HepG2 (cell line): ENCODE data around the gene LSMEM2. TPM values are rescaled to one million over a fixed set of nuclear protein-coding genes. Genes with fewer than 3 reads are reported as not detected.

Experiments
- AGO2 ChIP-seq: fragments of 200-400 bp; formaldehyde crosslinking; optimal IDR thresholded peaks from 2 replicates; pipeline ENCODE3; 2017; ENCODE audit warnings: mild to moderate bottlenecking, low read depth, low read length, moderate library complexity
- ERF ChIP-seq: IDR thresholded peaks from 2 replicates; pipeline ENCODE4 v1.6.1; 2018; ENCODE audit warnings: missing biosample characterization, missing genetic modification reagents
- GATA4 ChIP-seq: sonication (generic); IDR thresholded peaks from 2 replicates; pipeline ENCODE4 v1.6.1; 2016; ENCODE audit warnings: antibody characterized with exemption, low read depth, borderline replicate concordance
- KDM1A ChIP-seq: IDR thresholded peaks from 2 replicates; pipeline ENCODE4 v1.6.1; 2016; ENCODE audit warnings: missing compliant biosample characterization
- RARG ChIP-seq: sonication (generic); formaldehyde crosslinking; IDR thresholded peaks from 2 replicates; pipeline ENCODE4 v1.4.0; 2020; ENCODE audit warnings: low read depth, mild to moderate bottlenecking, missing genetic modification reagents
- SETDB1 ChIP-seq: sonication (generic); formaldehyde crosslinking; IDR thresholded peaks from 2 replicates; pipeline ENCODE4 v1.5.1; 2020; ENCODE audit warnings: missing genetic modification reagents, mild to moderate bottlenecking, borderline replicate concordance
- U2AF2 ChIP-seq: fragments of 200-400 bp; formaldehyde crosslinking; IDR thresholded peaks from 2 replicates; pipeline ENCODE4 v1.6.1; 2017; ENCODE audit warnings: low read depth, mild to moderate bottlenecking, low read length
- ZNF335 ChIP-seq: sonication (generic); formaldehyde crosslinking; IDR thresholded peaks from 2 replicates; pipeline ENCODE4 v1.4.0; 2020; ENCODE audit warnings: missing genetic modification reagents
- polyA plus RNA-seq, 8 experiments: library from polyadenylated mRNA; depleted of rRNA in 3 of 8; stranded (reverse) in 7 of 8; unstranded in 1 of 8; fragments of >200 nt; fragmentation: Illumina TruSeq in 4 of 8; extraction: Trizol in 4 of 8; gene quantifications; 2 replicates each; pipeline versions ENCODE4 v1.2.1 to v1.2.3, GENCODE V29; 2011 to 2016; ENCODE audit warnings: low read depth in 4 of 8, missing spikeins in 1 of 8, mixed read lengths in 1 of 8; ENCODE audit not compliant: insufficient read depth in 1 of 8
- total RNA-seq, 5 experiments: library from RNA; depleted of rRNA; stranded (reverse); fragments of >200 nt; fragmentation: Illumina TruSeq; extraction: Trizol; gene quantifications; 2 replicates each; pipeline ENCODE4 v1.2.3, GENCODE V29; 2016; ENCODE audit warnings: low read depth in 1 of 5
- TF ChIP-seq, protein P1 (sequence below): sonication (generic); formaldehyde crosslinking; IDR thresholded peaks from one replicate; pipeline ENCODE4 v1.5.1; 2020; ENCODE audit warnings: mild to moderate bottlenecking, missing genetic modification reagents; ENCODE audit errors: not compliant biosample characterization
- TF ChIP-seq, protein P2 (sequence below): sonication (generic); formaldehyde crosslinking; IDR thresholded peaks from 2 replicates; pipeline ENCODE4 v1.5.1; 2020; ENCODE audit warnings: mild to moderate bottlenecking, missing genetic modification reagents, moderate library complexity
- TF ChIP-seq, protein P3 (sequence below): sonication (generic); formaldehyde crosslinking; IDR thresholded peaks from 2 replicates; pipeline ENCODE4 v1.4.0; 2020; ENCODE audit warnings: low read depth, mild to moderate bottlenecking, missing genetic modification reagents
- TF ChIP-seq, protein P4 (sequence below), 2 experiments: sonication (generic) in 1 of 2; formaldehyde crosslinking in 1 of 2; IDR thresholded peaks; 2 replicates each; pipeline versions ENCODE4 v1.4.0 to v1.6.1; 2018 to 2020; ENCODE audit warnings: missing genetic modification reagents in 2 of 2, borderline replicate concordance in 1 of 2, low read depth in 1 of 2, mild to moderate bottlenecking in 1 of 2, missing biosample characterization in 1 of 2

LSMEM2 gene
- total and polyA plus RNA-seq, 2 of the 13 experiments (the other 11 are each of a cell fraction or from before 2014, with no cell fraction given) = 0.07 to 0.41 TPM

DNA sequence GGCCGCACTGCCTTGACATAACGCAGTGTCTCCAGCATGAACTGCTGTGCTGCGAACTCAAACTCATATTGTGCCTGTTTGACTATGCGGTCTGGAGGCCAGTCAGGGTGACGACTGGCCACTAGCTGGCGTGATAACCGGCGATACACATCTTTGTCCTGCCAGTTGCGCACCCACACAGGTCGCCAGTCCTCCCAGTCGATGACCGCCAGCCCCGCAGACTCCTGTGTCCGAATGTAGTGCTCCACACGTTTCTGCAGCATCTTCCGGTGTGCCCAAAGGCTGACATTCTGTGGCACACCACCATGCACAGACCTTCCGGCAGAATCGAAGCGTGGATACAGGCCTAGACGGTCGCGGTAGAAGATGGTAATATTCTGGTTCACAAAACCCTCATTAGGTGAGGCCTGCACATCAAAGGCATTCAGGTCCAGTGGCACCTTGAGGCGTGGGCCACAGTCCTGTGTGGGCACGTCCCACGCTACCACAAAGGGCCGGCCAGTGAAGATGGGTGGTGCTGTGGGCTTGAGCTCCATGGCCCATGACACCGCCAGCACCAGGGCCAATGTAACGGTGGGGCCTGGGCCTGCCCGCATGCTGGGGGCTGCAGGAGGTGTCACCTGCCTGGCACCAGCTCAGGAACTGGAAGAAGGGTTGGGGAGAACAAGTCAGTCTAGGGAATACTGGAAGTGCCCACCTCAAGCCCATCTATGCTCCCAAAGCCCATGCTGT, 41.2 kb downstream of the LSMEM2 start (continued):
- TF ChIP-seq, protein P1, sequence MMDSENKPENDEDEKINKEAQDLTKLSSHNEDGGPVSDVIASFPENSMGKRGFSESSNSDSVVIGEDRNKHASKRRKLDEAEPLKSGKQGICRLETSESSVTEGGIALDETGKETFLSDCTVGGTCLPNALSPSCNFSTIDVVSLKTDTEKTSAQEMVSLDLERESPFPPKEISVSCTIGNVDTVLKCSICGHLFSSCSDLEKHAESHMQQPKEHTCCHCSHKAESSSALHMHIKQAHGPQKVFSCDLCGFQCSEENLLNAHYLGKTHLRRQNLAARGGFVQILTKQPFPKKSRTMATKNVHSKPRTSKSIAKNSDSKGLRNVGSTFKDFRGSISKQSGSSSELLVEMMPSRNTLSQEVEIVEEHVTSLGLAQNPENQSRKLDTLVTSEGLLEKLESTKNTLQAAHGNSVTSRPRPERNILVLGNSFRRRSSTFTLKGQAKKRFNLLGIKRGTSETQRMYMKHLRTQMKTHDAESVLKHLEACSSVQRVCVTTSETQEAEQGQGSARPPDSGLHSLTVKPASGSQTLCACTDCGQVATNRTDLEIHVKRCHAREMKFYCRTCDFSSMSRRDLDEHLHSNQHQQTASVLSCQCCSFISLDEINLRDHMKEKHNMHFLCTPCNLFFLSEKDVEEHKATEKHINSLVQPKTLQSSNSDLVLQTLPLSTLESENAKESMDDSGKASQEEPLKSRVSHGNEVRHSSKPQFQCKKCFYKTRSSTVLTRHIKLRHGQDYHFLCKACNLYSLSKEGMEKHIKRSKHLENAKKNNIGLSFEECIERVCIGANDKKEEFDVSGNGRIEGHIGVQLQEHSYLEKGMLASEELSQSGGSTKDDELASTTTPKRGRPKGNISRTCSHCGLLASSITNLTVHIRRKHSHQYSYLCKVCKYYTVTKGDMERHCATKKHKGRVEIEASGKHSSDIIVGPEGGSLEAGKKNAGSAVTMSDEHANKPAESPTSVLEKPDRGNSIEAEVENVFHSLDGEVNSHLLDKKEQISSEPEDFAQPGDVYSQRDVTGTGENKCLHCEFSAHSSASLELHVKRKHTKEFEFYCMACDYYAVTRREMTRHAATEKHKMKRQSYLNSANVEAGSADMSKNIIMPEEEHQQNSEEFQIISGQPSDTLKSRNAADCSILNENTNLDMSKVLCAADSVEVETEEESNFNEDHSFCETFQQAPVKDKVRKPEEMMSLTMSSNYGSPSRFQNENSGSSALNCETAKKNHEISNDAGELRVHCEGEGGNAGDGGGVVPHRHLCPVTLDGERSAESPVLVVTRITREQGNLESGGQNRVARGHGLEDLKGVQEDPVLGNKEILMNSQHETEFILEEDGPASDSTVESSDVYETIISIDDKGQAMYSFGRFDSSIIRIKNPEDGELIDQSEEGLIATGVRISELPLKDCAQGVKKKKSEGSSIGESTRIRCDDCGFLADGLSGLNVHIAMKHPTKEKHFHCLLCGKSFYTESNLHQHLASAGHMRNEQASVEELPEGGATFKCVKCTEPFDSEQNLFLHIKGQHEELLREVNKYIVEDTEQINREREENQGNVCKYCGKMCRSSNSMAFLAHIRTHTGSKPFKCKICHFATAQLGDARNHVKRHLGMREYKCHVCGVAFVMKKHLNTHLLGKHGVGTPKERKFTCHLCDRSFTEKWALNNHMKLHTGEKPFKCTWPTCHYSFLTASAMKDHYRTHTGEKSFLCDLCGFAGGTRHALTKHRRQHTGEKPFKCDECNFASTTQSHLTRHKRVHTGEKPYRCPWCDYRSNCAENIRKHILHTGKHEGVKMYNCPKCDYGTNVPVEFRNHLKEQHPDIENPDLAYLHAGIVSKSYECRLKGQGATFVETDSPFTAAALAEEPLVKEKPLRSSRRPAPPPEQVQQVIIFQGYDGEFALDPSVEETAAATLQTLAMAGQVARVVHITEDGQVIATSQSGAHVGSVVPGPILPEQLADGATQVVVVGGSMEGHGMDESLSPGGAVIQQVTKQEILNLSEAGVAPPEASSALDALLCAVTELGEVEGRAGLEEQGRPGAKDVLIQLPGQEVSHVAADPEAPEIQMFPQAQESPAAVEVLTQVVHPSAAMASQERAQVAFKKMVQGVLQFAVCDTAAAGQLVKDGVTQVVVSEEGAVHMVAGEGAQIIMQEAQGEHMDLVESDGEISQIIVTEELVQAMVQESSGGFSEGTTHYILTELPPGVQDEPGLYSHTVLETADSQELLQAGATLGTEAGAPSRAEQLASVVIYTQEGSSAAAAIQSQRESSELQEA = no peak
- TF ChIP-seq, protein P2, sequence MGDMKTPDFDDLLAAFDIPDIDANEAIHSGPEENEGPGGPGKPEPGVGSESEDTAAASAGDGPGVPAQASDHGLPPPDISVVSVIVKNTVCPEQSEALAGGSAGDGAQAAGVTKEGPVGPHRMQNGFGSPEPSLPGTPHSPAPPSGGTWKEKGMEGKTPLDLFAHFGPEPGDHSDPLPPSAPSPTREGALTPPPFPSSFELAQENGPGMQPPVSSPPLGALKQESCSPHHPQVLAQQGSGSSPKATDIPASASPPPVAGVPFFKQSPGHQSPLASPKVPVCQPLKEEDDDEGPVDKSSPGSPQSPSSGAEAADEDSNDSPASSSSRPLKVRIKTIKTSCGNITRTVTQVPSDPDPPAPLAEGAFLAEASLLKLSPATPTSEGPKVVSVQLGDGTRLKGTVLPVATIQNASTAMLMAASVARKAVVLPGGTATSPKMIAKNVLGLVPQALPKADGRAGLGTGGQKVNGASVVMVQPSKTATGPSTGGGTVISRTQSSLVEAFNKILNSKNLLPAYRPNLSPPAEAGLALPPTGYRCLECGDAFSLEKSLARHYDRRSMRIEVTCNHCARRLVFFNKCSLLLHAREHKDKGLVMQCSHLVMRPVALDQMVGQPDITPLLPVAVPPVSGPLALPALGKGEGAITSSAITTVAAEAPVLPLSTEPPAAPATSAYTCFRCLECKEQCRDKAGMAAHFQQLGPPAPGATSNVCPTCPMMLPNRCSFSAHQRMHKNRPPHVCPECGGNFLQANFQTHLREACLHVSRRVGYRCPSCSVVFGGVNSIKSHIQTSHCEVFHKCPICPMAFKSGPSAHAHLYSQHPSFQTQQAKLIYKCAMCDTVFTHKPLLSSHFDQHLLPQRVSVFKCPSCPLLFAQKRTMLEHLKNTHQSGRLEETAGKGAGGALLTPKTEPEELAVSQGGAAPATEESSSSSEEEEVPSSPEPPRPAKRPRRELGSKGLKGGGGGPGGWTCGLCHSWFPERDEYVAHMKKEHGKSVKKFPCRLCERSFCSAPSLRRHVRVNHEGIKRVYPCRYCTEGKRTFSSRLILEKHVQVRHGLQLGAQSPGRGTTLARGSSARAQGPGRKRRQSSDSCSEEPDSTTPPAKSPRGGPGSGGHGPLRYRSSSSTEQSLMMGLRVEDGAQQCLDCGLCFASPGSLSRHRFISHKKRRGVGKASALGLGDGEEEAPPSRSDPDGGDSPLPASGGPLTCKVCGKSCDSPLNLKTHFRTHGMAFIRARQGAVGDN (CRISPR knock-in tag) = peak; percentile 57
- TF ChIP-seq RARG (CRISPR knock-in tag) = no peak
- TF ChIP-seq, protein P3, sequence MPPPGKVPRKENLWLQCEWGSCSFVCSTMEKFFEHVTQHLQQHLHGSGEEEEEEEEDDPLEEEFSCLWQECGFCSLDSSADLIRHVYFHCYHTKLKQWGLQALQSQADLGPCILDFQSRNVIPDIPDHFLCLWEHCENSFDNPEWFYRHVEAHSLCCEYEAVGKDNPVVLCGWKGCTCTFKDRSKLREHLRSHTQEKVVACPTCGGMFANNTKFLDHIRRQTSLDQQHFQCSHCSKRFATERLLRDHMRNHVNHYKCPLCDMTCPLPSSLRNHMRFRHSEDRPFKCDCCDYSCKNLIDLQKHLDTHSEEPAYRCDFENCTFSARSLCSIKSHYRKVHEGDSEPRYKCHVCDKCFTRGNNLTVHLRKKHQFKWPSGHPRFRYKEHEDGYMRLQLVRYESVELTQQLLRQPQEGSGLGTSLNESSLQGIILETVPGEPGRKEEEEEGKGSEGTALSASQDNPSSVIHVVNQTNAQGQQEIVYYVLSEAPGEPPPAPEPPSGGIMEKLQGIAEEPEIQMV = no peak
- no peak for TF ChIP-seq KDM1A (CRISPR knock-in tag)
- TF ChIP-seq SETDB1 (CRISPR knock-in tag) = no peak
- no peak for TF ChIP-seq ZNF335 (CRISPR knock-in tag)
- TF ChIP-seq AGO2 = peak; percentile 86
- no peak for TF ChIP-seq ERF (CRISPR knock-in tag)
- TF ChIP-seq, protein P4, sequence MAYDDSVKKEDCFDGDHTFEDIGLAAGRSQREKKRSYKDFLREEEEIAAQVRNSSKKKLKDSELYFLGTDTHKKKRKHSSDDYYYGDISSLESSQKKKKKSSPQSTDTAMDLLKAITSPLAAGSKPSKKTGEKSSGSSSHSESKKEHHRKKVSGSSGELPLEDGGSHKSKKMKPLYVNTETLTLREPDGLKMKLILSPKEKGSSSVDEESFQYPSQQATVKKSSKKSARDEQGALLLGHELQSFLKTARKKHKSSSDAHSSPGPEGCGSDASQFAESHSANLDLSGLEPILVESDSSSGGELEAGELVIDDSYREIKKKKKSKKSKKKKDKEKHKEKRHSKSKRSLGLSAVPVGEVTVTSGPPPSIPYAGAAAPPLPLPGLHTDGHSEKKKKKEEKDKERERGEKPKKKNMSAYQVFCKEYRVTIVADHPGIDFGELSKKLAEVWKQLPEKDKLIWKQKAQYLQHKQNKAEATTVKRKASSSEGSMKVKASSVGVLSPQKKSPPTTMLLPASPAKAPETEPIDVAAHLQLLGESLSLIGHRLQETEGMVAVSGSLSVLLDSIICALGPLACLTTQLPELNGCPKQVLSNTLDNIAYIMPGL (CRISPR knock-in tag; IDR thresholded peaks at IDR 0.05; ENCODE audit: borderline replicate concordance in 1 of 2, low read depth in 1 of 2) = no peak
- no peak for TF ChIP-seq U2AF2
- TF ChIP-seq GATA4 = no peak
